ENCODE results near the gene RCSD1.

The RCSD1 gene

DNA sequence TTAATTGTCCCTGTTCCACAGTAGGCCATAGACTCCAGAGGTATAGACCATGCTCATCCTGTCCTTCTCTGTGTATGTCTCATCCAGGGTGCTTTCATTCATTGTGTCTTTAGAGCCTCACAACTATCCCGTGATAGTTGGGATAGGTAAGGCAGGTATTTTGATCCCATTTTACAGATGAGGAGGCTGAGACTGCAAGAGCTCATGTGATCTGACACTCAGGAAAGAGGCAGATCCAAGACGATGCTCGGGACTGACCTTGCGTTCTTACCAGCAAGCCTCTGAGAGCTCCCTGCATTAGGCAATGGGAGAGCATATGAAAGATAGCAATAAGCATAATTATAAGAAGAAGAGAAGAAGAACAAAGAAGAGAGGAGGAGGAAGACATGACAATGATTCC, 42.8 kb downstream of the RCSD1 start:
- no peak for TF ChIP-seq EZH2phosphoT487 (IDR thresholded peaks at IDR 0.05; ENCODE audit: borderline replicate concordance)
- TF ChIP-seq, protein P1, sequence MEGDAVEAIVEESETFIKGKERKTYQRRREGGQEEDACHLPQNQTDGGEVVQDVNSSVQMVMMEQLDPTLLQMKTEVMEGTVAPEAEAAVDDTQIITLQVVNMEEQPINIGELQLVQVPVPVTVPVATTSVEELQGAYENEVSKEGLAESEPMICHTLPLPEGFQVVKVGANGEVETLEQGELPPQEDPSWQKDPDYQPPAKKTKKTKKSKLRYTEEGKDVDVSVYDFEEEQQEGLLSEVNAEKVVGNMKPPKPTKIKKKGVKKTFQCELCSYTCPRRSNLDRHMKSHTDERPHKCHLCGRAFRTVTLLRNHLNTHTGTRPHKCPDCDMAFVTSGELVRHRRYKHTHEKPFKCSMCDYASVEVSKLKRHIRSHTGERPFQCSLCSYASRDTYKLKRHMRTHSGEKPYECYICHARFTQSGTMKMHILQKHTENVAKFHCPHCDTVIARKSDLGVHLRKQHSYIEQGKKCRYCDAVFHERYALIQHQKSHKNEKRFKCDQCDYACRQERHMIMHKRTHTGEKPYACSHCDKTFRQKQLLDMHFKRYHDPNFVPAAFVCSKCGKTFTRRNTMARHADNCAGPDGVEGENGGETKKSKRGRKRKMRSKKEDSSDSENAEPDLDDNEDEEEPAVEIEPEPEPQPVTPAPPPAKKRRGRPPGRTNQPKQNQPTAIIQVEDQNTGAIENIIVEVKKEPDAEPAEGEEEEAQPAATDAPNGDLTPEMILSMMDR (conservative IDR thresholded peaks at IDR 0.05; ENCODE audit: low read length) = no peak
- H3K27me3 ChIP-seq (ENCODE audit: insufficient read depth, low read length, poor library complexity, severe bottlenecking) = no peaks in the 10 kb centered on the region
- no peaks in the 10 kb centered on the region for H4K20me1 ChIP-seq (ENCODE audit: insufficient read depth, low read length, poor library complexity, severe bottlenecking)

DNA sequence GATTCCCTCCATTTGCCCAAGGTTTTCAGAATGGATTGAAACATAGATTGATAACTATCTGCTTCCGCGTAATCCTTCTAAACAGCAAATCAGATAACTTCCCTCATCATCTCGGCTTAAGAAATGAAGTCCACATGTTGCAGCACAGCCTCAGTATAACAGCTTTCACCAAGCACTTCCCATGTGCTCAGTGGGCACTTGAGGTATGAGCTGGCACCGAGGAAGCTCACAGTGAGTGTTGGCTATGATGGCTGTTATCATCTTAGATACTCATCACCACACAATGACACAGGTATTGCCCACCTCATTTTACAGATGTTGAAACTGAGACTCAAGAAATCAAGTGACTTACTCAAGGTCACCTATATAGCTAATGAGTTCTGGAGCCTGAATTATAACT, 43.2 kb downstream of the RCSD1 start:
- H2AFZ ChIP-seq (ENCODE audit: low read length) = no peak overlapping the region
- no peak overlapping the region for H3K9ac ChIP-seq (ENCODE audit: low read depth, low read length, poor library complexity, severe bottlenecking)
- no peak overlapping the region for H3K4me3 ChIP-seq (ENCODE audit: low read length, poor library complexity, severe bottlenecking)
- H3K4me2 ChIP-seq (ENCODE audit: low read depth, low read length, poor library complexity, severe bottlenecking) = no peak overlapping the region
- H3F3A ChIP-seq (ENCODE audit: low read depth) = no peaks in the 10 kb centered on the region
- TF ChIP-seq, protein P1 (conservative IDR thresholded peaks at IDR 0.05; ENCODE audit: low read length) = no peak
- TF ChIP-seq EZH2phosphoT487 (IDR thresholded peaks at IDR 0.05; ENCODE audit: borderline replicate concordance) = no peak
- no peaks in the 10 kb centered on the region for H3K9me2 ChIP-seq (replicated peaks; ENCODE audit: low read depth, low read length)
- no peaks in the 10 kb centered on the region for H4K20me1 ChIP-seq (ENCODE audit: insufficient read depth, low read length, poor library complexity, severe bottlenecking)
- no peaks in the 10 kb centered on the region for H3K27me3 ChIP-seq (ENCODE audit: insufficient read depth, low read length, poor library complexity, severe bottlenecking)
- H3K79me2 ChIP-seq (ENCODE audit: insufficient read depth, low read length) = no peaks in the 10 kb centered on the region
- H3K4me1 ChIP-seq (ENCODE audit: insufficient read depth, low read length, poor library complexity, severe bottlenecking) = peaks cover 16% of the 10 kb centered on the region
- peaks cover 11% of the 10 kb centered on the region; the same call in 1 of the 2 replicates for H3K36me3 ChIP-seq (ENCODE audit: insufficient read depth, low read length)
- no peaks in the 10 kb centered on the region for H3K9me3 ChIP-seq (ENCODE audit: insufficient read depth, low read depth, low read length)

More for the DNA sequence above, 42.8 kb downstream of the RCSD1 start:
- Histone ChIP-seq H3K36me3 (ENCODE audit: insufficient read depth, low read length) (peaks cover 11% of the 10 kb centered on the region; the same call in 1 of the 2 replicates), H3K4me1 (ENCODE audit: insufficient read depth, low read length, poor library complexity, severe bottlenecking) (peaks cover 16% of the 10 kb centered on the region), H3K9ac (ENCODE audit: low read depth, low read length, poor library complexity, severe bottlenecking) (no peak overlapping the region), H3K4me2 (ENCODE audit: low read depth, low read length, poor library complexity, severe bottlenecking) (no peak overlapping the region), H3K9me3 (ENCODE audit: insufficient read depth, low read depth, low read length) (no peaks in the 10 kb centered on the region), H3F3A (ENCODE audit: low read depth) (no peaks in the 10 kb centered on the region), H2AFZ (ENCODE audit: low read length) (no peak overlapping the region), H3K4me3 (ENCODE audit: low read length, poor library complexity, severe bottlenecking) (no peak overlapping the region), H3K79me2 (ENCODE audit: insufficient read depth, low read length) (no peaks in the 10 kb centered on the region), H3K9me2 (replicated peaks; ENCODE audit: low read depth, low read length) (no peaks in the 10 kb centered on the region)

DNA sequence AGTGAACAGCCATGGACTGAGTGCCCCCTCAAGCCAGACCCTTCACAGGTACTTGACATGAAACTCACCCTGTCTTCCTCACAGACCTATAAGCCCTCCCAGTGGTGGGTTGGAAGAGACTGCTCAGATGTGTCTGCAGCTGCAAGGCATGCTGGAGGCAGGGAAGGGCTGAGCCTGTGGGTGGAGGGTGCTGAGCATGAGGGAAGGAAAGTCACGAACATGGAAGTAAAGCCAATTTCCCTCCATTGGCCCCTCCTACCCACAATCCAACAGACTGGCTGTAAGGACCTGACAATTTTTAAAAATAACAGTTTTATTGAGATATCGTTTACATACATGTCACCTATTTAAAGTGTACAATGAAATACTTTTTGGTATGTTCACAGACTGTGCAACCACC, 44.1 kb downstream of the RCSD1 start:
- peaks cover 11% of the 10 kb centered on the region; the same call in 1 of the 2 replicates for H3K36me3 ChIP-seq (ENCODE audit: insufficient read depth, low read length)
- no peaks in the 10 kb centered on the region for H4K20me1 ChIP-seq (ENCODE audit: insufficient read depth, low read length, poor library complexity, severe bottlenecking)

More for the DNA sequence above, 44.1 kb downstream of the RCSD1 start:
- no peaks in the 10 kb centered on the region for H3K27me3 ChIP-seq (ENCODE audit: insufficient read depth, low read length, poor library complexity, severe bottlenecking)
- H3K9me2 ChIP-seq (replicated peaks; ENCODE audit: low read depth, low read length) = no peaks in the 10 kb centered on the region
- no peak overlapping the region for H3K9ac ChIP-seq (ENCODE audit: low read depth, low read length, poor library complexity, severe bottlenecking)
- no peak overlapping the region for H3K4me2 ChIP-seq (ENCODE audit: low read depth, low read length, poor library complexity, severe bottlenecking)
- H3K4me3 ChIP-seq (ENCODE audit: low read length, poor library complexity, severe bottlenecking) = no peak overlapping the region
- no peaks in the 10 kb centered on the region for H3K79me2 ChIP-seq (ENCODE audit: insufficient read depth, low read length)
- no peak overlapping the region for H2AFZ ChIP-seq (ENCODE audit: low read length)
- H3F3A ChIP-seq (ENCODE audit: low read depth) = no peaks in the 10 kb centered on the region
- H3K4me1 ChIP-seq (ENCODE audit: insufficient read depth, low read length, poor library complexity, severe bottlenecking) = peaks cover 21% of the 10 kb centered on the region
- TF ChIP-seq EZH2phosphoT487 (IDR thresholded peaks at IDR 0.05; ENCODE audit: borderline replicate concordance) = no peak
- TF ChIP-seq, protein P1 (conservative IDR thresholded peaks at IDR 0.05; ENCODE audit: low read length) = no peak
- H3K9me3 ChIP-seq (ENCODE audit: insufficient read depth, low read depth, low read length) = no peaks in the 10 kb centered on the region
